Neural progenitor cell (in vitro differentiated cells): ENCODE results near the gene STXBP4.

Experiments used
- EZH2 ChIP-seq: fragments of 200-600 bp; sonication (generic); IDR thresholded peaks from 2 replicates; pipeline ENCODE4 v1.6.1; 2017; ENCODE audit warnings: antibody characterized with exemption, mild to moderate bottlenecking, moderate library complexity
- EZH2phosphoT487 ChIP-seq: fragments of 200-600 bp; sonication (generic); IDR thresholded peaks from 2 replicates; pipeline ENCODE4 v1.6.1; 2017; ENCODE audit warnings: antibody characterized with exemption
- TF ChIP-seq, protein P1 (sequence below): fragments of 200-600 bp; sonication (generic); IDR thresholded peaks from 2 replicates; pipeline ENCODE4 v1.5.1; 2017; ENCODE audit warnings: antibody characterized with exemption, mild to moderate bottlenecking

DNA sequence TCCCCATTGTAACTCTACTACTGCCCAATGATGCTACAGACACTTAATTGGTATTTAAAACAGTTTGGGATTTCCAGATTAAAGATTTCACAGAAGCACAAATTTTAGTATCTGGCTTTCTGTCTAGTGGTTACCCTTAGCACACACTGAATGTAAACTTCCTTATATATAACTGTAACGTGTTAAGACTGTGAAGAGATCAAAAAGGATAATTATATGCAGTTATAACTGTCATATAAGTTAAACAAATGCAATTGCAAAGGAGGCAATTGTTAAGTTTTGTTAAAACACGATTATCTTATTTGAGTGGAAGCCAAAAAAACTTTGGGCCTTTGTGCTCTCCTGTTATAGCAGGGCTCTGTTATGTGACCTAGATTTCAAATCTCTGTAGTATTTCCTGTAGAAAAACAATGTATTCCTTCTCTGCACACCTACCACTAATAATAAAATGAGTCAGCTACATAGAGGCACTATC, 147.9 kb downstream of the STXBP4 start:
- TF ChIP-seq, protein P1, sequence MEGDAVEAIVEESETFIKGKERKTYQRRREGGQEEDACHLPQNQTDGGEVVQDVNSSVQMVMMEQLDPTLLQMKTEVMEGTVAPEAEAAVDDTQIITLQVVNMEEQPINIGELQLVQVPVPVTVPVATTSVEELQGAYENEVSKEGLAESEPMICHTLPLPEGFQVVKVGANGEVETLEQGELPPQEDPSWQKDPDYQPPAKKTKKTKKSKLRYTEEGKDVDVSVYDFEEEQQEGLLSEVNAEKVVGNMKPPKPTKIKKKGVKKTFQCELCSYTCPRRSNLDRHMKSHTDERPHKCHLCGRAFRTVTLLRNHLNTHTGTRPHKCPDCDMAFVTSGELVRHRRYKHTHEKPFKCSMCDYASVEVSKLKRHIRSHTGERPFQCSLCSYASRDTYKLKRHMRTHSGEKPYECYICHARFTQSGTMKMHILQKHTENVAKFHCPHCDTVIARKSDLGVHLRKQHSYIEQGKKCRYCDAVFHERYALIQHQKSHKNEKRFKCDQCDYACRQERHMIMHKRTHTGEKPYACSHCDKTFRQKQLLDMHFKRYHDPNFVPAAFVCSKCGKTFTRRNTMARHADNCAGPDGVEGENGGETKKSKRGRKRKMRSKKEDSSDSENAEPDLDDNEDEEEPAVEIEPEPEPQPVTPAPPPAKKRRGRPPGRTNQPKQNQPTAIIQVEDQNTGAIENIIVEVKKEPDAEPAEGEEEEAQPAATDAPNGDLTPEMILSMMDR = no peak
- TF ChIP-seq EZH2 = no peak
- no peak for TF ChIP-seq EZH2phosphoT487
